CMK (cell line): ENCODE measurements around the gene OSBPL5.

Experiments used
- DNase-seq: peaks from one replicate; pipeline ENCODE4 v3.0.0-alpha.2; 2010; ENCODE audit warnings: low read depth

OSBPL5 gene

GRCh38 chr11:3162410-3163240 lies 2.5 kb downstream of the OSBPL5 start:
- no peak for DNase-seq

DNA sequence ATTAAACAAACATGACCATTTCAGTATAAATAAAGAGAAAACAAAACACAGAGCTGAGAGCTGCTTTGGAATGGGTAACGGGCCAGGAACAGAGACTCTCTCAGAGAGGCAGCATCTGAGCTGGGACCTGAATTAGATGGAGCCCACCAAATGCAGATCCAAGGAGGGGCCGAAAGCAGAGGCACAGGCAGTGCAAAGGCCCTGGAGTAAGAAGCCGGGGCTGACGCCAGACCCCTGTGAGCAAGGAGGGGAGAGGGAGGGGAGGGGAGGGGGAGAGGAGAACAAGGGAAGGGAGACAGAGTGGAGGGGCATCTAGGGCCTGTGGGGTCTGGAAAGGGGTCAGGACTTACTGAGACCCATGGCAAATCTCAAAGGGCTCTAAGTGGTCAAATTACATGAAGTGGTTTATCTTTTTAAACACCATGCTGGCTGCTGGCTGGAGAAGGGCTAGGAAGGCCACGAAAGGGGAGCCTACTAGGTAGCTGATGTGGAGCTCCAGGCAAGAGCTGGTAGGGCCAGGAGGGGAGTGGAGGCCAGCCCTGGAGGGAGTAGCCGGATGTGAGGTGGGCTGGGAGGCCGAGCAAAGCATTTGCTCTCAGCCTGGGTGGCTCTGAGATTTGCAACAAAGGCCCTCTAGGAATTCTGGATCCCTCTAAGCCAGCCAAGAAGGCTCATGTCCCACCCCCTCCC lies 3.2 kb downstream of the OSBPL5 start:
- no peak for DNase-seq

GRCh38 chr11:3161309-3161708 lies 3.8 kb downstream of the OSBPL5 start:
- no peak for DNase-seq

GRCh38 chr11:3160252-3161031 lies 4.7 kb downstream of the OSBPL5 start:
- DNase-seq, result no peak

DNA sequence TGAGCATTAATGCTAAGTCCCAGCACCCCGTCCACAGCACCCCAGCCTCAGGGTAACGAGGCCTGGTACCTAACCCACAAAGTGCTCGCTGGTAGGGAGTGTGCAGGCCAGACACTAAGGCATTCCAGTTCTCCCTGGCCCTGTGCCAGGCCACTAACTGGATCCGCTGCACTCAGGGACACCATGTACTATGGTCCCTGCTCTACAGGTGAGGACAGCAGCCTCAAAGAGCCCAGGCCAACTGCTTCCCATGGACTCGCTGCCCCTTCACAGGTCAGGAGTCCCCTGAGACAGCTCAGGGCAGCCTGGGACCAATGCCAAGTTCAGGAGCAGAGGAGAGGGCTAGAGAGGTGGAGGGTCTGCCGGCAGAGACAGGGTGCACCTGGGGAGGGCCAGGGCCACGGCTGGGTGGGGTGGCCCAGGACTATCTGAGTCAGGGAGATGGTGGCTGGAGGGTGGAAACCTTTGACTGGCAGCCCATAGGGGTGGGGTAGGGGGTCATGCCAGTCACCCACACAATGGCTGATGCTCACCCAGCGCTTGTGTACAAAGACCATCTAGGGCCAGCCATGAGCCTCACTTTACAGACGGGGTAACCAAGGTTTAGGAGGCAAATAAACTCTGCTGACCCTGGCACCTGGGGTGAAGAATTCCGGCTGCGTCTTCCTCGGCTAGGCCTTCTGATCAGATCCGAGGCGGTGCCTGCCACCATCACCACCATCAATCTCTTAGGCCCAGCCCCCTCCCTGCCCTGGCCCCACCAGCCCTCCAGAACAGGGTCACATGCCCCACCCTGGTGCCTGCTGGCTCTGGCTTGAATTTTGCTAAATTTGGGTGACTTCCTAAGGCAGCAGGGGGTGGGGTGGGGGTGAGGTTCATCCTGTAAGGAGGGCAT lies 5.6 kb downstream of the OSBPL5 start:
- DNase-seq, result no peak

GRCh38 chr11:3158821-3159220 lies 6.3 kb downstream of the OSBPL5 start:
- no peak for DNase-seq

GRCh38 chr11:3158131-3158591 lies 6.9 kb downstream of the OSBPL5 start:
- no peak for DNase-seq

DNA sequence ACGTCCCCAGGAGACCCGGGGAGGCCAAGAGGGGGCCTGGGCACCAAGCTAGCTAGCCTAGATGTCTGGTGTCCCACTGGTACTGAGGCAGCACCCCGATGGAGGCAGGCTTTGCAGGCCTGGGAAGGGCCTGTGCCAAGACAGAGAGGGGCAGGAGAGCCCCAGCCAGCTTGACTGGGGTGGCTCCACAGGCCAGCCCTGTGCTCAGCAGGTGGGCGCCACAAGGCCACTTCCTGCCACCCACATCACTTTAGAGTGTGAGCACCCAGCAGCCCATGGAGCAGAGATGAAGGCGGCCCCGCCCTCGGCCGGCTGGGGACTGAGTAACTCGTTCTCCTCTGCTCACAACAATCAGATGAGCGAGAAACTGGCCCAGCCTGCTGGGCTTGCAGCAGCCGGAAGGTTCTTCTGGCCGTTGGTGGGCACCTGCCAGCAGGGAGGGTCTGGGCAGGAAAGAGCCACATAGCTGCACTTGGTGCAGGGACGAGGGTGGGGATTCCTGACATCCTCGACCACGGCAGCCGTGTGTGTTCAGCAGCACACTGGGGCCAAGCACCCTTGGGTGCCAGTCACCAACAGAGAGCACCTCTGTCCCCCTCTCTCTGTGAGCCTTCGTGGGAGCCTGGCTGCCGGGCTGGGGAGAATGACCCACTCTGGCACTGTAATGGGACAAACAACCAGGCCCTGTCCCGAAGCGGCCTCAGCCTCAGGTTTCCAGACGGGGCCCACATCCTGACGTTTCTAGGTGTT lies 7.6 kb downstream of the OSBPL5 start:
- no peak for DNase-seq

GRCh38 chr11:3156661-3157311 lies 8.3 kb downstream of the OSBPL5 start:
- no peak for DNase-seq

- no peak for DNase-seq
These were observed 8.8 kb downstream of the OSBPL5 start for GRCh38 chr11:3156282-3156660.

GRCh38 chr11:3155691-3156258 lies 9.3 kb downstream of the OSBPL5 start:
- no peak for DNase-seq

GRCh38 chr11:3155216-3155615 lies 9.9 kb downstream of the OSBPL5 start:
- DNase-seq, result no peak

DNA sequence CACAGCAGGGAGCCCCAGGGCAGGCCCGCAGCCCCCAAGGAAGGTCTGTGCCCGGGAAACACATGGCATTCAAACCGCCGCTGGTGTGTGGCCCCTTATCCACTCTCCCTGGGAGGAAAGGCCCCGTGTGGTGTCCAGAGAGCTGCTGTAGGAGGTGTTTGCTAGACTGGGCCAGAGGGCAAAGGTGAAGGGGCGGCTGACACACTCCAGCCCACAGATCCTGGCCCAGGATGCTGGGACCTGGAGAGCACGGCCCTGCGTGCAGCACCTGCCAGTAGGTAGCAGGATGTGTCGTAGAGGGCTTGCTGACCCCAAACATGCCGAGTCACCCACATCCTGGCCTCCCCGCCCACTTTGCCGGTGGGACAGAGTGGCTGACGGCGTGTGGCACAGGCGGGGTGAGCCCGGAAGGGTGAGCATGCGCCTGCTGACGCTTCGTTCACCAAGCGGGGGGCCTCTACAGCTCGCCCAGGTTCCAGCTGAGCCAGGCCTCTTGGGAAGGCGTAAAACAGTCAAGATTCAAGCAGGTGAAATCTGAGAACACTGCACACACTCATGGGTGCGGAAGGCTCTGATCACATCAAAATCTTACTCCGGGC lies 11.0 kb downstream of the OSBPL5 start:
- DNase-seq, result no peak

- DNase-seq, result no peak
These were observed 11.7 kb downstream of the OSBPL5 start for GRCh38 chr11:3153291-3153861.

DNA sequence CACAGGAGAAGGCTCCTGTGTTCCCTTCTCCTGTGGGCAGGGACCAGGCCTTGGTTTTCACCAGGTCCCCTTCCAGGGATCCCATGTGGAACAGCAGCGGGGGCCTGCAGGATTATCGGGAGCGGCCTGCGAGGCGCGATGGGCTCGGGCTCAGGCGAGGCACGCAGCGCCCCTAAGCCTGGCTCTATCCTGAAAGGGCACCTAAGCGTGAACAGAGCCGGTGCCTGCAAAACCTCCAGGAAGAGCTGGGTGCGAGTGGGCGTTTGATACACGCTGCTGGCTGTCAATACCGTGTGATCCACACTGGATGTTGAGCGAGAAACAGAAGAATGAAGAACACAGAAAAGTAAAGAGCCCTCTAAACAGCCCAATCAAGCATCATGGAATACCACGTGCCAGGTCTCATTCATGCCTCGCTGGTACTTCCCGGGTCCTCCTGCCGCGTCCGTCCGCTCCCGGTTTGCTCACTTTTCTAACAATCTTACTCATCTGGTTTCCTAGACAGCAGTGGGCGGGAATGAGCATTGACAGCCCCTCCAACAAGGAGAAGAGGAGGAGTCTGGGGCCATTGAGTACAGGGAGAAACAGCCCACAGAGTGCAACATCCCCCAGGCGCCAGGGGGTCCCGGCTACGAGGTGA lies 12.5 kb downstream of the OSBPL5 start:
- DNase-seq, result no peak

DNA sequence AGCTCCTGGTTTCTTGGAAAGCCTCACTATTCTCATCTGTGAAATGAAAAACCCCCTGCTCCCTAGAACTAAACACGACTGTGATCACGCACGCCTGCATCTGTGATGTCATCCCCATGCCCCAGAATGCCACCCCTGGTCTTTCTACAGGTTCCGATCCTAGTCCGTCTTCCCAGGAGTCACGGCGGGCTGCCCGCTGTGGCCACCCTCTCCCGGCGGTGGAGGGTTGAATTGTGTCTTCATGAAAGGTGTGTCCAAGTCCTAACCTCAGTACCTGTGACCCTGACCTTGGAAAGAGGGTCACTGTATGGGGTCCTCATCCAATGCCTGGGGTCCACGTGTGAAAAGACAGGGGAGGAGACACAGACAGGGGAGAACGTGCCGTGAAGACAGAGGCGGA lies 14.4 kb downstream of the OSBPL5 start:
- no peak for DNase-seq

- DNase-seq, result no peak
These were observed 15.3 kb downstream of the OSBPL5 start for GRCh38 chr11:3149852-3150188.

DNA sequence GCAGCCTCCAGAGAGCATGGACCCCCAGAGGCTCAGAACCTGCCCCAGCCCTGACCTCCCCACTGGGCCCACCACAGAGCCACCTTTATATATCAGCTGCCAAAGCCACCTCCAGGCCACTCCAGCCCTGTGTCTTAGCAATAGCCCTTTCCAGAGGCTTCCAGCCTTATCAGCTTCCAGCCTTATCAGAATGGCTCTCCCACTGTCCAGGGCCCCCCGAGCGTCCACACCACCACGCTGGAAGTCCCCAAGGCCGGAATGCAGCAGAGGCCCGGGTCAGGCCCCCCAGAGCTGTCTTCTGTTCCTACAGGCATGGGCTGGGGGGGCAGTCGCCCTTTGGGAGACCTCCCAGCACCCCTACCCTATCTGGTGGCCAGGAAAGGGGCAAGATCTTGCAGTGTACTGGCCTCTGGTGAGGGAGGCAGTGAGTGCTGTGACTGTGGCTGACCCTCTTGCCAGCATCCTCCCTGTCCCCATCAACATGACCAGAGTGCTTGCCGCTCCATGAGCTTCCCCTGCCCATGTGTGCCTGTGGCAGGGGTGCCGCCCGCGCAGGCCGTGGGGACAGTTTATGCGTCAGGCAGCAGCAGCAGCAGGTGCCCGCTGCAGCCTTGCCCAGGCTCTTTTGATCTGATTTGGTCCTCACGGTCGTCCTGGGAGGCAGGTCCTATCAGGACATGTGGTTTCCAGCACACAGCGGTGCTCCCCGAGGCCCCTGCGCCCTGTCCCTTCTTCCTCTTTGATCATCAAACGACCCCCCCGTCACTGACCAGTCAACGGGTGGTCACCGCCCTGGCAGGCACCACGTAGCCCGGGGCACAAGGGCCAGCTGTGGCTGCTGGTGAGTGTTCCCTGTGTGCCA lies 15.9 kb downstream of the OSBPL5 start:
- no peak for DNase-seq
